Transverse colon (tissue), 4 donors: ENCODE results near the gene PXDC1.

ENCODE experiments used
- CTCF ChIP-seq, 5 experiments: fragments of 200-600 bp in 3 of 5; fragments of 450-650 bp in 2 of 5; sonication (generic) in 3 of 5; IDR thresholded peaks; 1 replicate in 2 of 5; 2 replicates in 3 of 5; pipeline ENCODE4 v1.5.1; 2016 to 2017; ENCODE audit warnings: antibody characterized with exemption in 5 of 5, inconsistent platforms in 3 of 5, mild to moderate bottlenecking in 2 of 5, moderate library complexity in 1 of 5
- EP300 ChIP-seq: sonication (generic); formaldehyde crosslinking; IDR thresholded peaks from one replicate; pipeline ENCODE4 v1.6.1; 2017; ENCODE audit warnings: antibody characterized with exemption, low read depth
- POLR2A ChIP-seq: fragments of 450-650 bp; IDR thresholded peaks from one replicate; pipeline ENCODE4 v1.6.1; 2016; ENCODE audit warnings: antibody characterized with exemption, mild to moderate bottlenecking, moderate library complexity
- POLR2AphosphoS5 ChIP-seq, 3 donors: sonication (generic); formaldehyde crosslinking; IDR thresholded peaks; one replicate each; pipeline ENCODE4 v1.6.1; 2016; ENCODE audit warnings: antibody characterized with exemption in 3 of 3

GRCh38 chr6:3765415-3765814 lies 13.9 kb upstream of the PXDC1 start:
- TF ChIP-seq CTCF (IDR thresholded peaks at IDR 0.05) (no peak), POLR2A (no peak), POLR2AphosphoS5 (IDR thresholded peaks at IDR 0.05) (no peak), EP300 (no peak)
